PC-9 (cell line): ENCODE data around the gene RBFOX2. TPM values are rescaled to one million over a fixed set of nuclear protein-coding genes. Genes with fewer than 3 reads are reported as not detected.
A peak's percentile ranks its signal among the peaks of the same experiment; 100 is the strongest.

ENCODE experiments used
- BruUV-seq: library from RNA; stranded (reverse); fragments of 400-500 nt; replicated peaks from 2 replicates; lab custom pipeline; 2021; lab: Mats Ljungman, UMichigan
- CTCF ChIA-PET: fragments of 300-600 bp; sonication (Branson Sonifier 250); formaldehyde crosslinking; loops from one replicate; lab custom pipeline; 2022; ENCODE audit warnings: antibody characterized with exemption; lab: Charles Lee
- POLR2A ChIA-PET: fragments of 300-600 bp; sonication (Branson Sonifier 250); formaldehyde crosslinking; loops from one replicate; lab custom pipeline; 2022; ENCODE audit warnings: antibody characterized with exemption; ENCODE audit not compliant: unreplicated experiment; lab: Charles Lee
- DNase-seq, 2 experiments: peaks; one replicate each; pipeline versions ENCODE4 v3.0.0 to v3.0.0-alpha.2; 2015 to 2022; ENCODE audit warnings: mixed read lengths in 1 of 2
- H2AFZ ChIP-seq: fragments of 200-600 bp; sonication (generic); 2 replicates; pipeline ENCODE4 v1.8.1; 2017; ENCODE audit warnings: antibody characterized with exemption
- H3F3A ChIP-seq: fragments of 200-600 bp; sonication (generic); 2 replicates; pipeline ENCODE4 v1.8.1; 2017; ENCODE audit warnings: antibody characterized with exemption, mild to moderate bottlenecking, low read depth; ENCODE audit not compliant: insufficient read depth
- H3K27ac ChIP-seq: fragments of 200-600 bp; sonication (generic); 2 replicates; pipeline ENCODE4 v1.6.1; 2016; ENCODE audit warnings: mixed run types
- H3K27me3 ChIP-seq: fragments of 200-600 bp; sonication (generic); 2 replicates; pipeline ENCODE4 v1.6.1; 2016; ENCODE audit warnings: low read depth, mixed run types; ENCODE audit not compliant: insufficient read depth
- H3K36me3 ChIP-seq: fragments of 200-600 bp; sonication (generic); 2 replicates; pipeline ENCODE4 v1.6.1; 2016; ENCODE audit warnings: low read depth, mixed run types
- H3K4me1 ChIP-seq: fragments of 200-600 bp; sonication (generic); replicated peaks from 2 replicates; pipeline ENCODE4 v1.6.1; 2016; ENCODE audit warnings: mixed run types; ENCODE audit not compliant: insufficient read depth
- H3K4me2 ChIP-seq: fragments of 200-600 bp; sonication (generic); 2 replicates; pipeline ENCODE4 v1.6.1; 2017; ENCODE audit warnings: mixed run types
- H3K4me3 ChIP-seq: fragments of 200-600 bp; sonication (generic); 2 replicates; pipeline ENCODE4 v1.6.1; 2016; ENCODE audit warnings: mixed run types
- H3K79me2 ChIP-seq: fragments of 200-600 bp; sonication (generic); 2 replicates; pipeline ENCODE4 v1.6.1; 2017; ENCODE audit warnings: low read depth, mixed run types
- H3K9me2 ChIP-seq: fragments of 200-600 bp; sonication (generic); 2 replicates; pipeline ENCODE4 v1.8.1; 2017; ENCODE audit warnings: mild to moderate bottlenecking; ENCODE audit not compliant: insufficient read depth
- H3K9me3 ChIP-seq: fragments of 200-600 bp; sonication (generic); 2 replicates; pipeline ENCODE4 v1.8.1; 2016; ENCODE audit warnings: low read depth; ENCODE audit not compliant: insufficient read depth
- H4K20me1 ChIP-seq: fragments of 200-600 bp; sonication (generic); 2 replicates; pipeline ENCODE4 v1.8.1; 2017; ENCODE audit not compliant: insufficient read depth
- EZH2 ChIP-seq: fragments of 200-600 bp; sonication (generic); IDR thresholded peaks from 2 replicates; pipeline ENCODE4 v1.8.0; 2017; ENCODE audit warnings: antibody characterized with exemption, low read depth
- intact Hi-C: fragments of 100-400 bp; cut with micrococcal nuclease; formaldehyde crosslinking; loops from one replicate; pipeline ENCODE4 v1.10.0; 2022; ENCODE audit not compliant: unreplicated experiment
- total RNA-seq: library from RNA; stranded (reverse); gene quantifications from 2 replicates; pipeline ENCODE4 v1.2.3, GENCODE V29; 2021
- TF ChIP-seq, protein P1 (sequence below): fragments of 200-600 bp; sonication (generic); conservative IDR thresholded peaks from 2 replicates; pipeline ENCODE4 v1.6.1; 2017; ENCODE audit warnings: mixed run types, antibody characterized with exemption, mild to moderate bottlenecking, moderate library complexity

Gene RBFOX2
- total RNA-seq, 1 experiment from 2014 or later = 109 TPM

DNA sequence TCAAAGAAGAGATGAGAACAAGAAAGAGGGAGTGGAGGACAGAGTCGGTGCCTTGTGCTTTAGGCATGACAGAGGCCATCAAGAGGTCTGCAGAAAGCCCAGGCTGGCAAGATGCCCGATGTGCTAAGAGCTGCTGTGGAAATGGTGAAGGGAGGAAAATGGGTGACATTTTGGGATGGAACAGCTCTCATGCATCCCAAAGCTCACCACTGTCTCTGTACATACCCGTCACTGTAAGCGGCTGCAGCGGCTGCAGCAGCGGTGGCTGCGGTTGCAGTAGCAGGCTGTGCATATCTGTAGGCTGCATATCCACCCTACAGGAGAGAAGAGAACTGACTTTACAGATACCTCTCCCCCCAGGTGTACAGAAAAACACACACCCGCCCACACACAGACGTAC lies 282.4 kb downstream of the RBFOX2 start:
- intact Hi-C loops = no loop called here
- no peaks in the 10 kb centered on the region for H3K27me3 ChIP-seq
- BruUV-seq = no TSS peak
- H3F3A ChIP-seq = peaks cover 30% of the 10 kb centered on the region; the same call in 1 of the 2 replicates
- TF ChIP-seq, protein P1, sequence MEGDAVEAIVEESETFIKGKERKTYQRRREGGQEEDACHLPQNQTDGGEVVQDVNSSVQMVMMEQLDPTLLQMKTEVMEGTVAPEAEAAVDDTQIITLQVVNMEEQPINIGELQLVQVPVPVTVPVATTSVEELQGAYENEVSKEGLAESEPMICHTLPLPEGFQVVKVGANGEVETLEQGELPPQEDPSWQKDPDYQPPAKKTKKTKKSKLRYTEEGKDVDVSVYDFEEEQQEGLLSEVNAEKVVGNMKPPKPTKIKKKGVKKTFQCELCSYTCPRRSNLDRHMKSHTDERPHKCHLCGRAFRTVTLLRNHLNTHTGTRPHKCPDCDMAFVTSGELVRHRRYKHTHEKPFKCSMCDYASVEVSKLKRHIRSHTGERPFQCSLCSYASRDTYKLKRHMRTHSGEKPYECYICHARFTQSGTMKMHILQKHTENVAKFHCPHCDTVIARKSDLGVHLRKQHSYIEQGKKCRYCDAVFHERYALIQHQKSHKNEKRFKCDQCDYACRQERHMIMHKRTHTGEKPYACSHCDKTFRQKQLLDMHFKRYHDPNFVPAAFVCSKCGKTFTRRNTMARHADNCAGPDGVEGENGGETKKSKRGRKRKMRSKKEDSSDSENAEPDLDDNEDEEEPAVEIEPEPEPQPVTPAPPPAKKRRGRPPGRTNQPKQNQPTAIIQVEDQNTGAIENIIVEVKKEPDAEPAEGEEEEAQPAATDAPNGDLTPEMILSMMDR = no peak
- no peak for TF ChIP-seq EZH2
- no peaks in the 10 kb centered on the region for H3K79me2 ChIP-seq
- ChIA-PET CTCF (no interaction called here), POLR2A (no interaction called here)
- H3K4me3 ChIP-seq = no peak overlapping the region
- H2AFZ ChIP-seq = no peak overlapping the region
- H3K9me2 ChIP-seq = no peaks in the 10 kb centered on the region
- no peaks in the 10 kb centered on the region for H4K20me1 ChIP-seq
- no peak for DNase-seq
- H3K9me3 ChIP-seq = no peaks in the 10 kb centered on the region
- H3K27ac ChIP-seq = no peak overlapping the region
- peaks cover 20% of the 10 kb centered on the region for H3K4me1 ChIP-seq
- H3K4me2 ChIP-seq = no peak overlapping the region
- H3K36me3 ChIP-seq = peaks cover 39% of the 10 kb centered on the region

DNA sequence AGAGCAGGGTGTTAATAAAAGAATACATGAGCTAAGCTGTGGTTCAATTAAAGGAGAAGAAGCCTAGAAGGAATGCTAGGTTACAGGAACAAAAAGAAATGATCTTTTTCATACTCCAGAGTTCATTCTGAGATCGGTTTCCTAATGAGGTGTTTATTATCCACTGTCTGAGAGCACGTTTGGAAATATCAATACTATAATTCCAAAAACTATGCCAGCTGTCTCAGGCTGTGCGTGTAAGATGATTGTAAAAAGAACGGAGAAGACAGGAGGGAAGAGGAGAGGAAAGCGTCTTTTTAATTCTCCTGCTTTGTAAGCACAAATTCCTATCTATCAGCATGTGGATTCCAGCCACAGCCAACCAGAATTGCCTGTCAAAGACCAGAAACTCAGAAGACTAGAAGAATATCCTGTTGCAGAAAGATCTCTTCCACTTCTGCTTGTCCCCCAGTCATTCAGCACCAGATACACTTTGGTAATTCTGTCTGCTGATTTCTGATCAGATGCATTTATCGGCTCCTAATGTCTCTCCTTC lies 285.2 kb downstream of the RBFOX2 start:
- H3K9me3 ChIP-seq = no peaks in the 10 kb centered on the region
- no peak overlapping the region for H3K4me3 ChIP-seq
- H3K36me3 ChIP-seq = peaks cover 37% of the 10 kb centered on the region
- H2AFZ ChIP-seq = no peak overlapping the region
- no peak overlapping the region for H3K4me2 ChIP-seq
- H3K9me2 ChIP-seq = no peaks in the 10 kb centered on the region
- DNase-seq = no peak
- intact Hi-C loops = no loop called here
- peaks cover 36% of the 10 kb centered on the region; the same call in 1 of the 2 replicates for H3F3A ChIP-seq
- peak overlapping the region; percentile 24; the same call in 1 of the 2 replicates for H3K27ac ChIP-seq
- BruUV-seq = no TSS peak
- CTCF ChIA-PET = interaction anchor here (0.9 kb wide), 1 partner anchor 116 kb away, joined by 3 read pairs; no protein-coding TSS in a partner anchor
- H4K20me1 ChIP-seq = no peaks in the 10 kb centered on the region
- no peaks in the 10 kb centered on the region for H3K79me2 ChIP-seq
- H3K27me3 ChIP-seq = no peaks in the 10 kb centered on the region
- H3K4me1 ChIP-seq = peaks cover 20% of the 10 kb centered on the region
- TF ChIP-seq, protein P1 = no peak
- TF ChIP-seq EZH2 = no peak
- POLR2A ChIA-PET = no interaction called here

DNA sequence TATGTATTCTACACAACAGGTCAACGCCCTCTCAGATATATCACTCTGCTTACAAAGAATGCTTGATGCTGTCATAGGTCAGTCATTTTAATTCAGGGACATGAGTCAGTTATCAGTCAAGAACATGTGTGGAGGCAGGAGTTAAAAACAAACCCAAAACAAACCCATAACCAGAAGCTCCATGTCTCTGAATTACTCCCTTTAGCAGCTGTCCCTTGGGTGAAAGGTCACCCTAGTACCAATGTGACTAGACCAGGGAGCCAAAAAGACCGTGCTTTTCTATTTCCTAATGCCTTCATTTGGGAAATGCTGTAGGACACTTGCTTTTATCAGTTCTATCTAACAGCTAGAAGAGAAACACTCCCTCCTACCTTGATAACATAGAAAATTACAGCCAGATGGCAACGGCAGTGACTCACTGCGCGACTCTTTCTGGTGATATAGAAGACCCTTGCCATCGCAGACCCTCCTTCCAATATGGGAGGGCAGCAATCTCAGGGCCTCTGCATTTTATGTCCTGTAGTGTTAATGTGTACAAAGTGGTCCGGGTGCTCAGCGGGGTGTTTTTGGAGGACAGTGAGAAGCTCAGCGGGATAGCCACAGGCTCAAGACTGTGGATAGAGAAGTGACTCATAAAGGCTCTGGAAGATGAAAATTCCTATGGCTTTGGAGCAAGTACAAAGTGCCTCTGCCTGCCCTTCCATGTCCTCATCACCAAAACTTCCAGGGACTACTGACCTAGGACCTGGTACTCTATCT lies 286.1 kb downstream of the RBFOX2 start:
- ChIA-PET CTCF (interaction anchor here (0.9 kb wide), 1 partner anchor 115 kb away, joined by 3 read pairs; no protein-coding TSS in a partner anchor), POLR2A (interaction anchor here (0.5 to 1.2 kb wide), 4 partner anchors 35 to 1209 kb away, joined by 3 to 10 read pairs (median 5); no protein-coding TSS in a partner anchor)
- H4K20me1 ChIP-seq = no peaks in the 10 kb centered on the region
- H3K9me3 ChIP-seq = no peaks in the 10 kb centered on the region
- H3K9me2 ChIP-seq = no peaks in the 10 kb centered on the region
- no peak overlapping the region for H2AFZ ChIP-seq
- H3K36me3 ChIP-seq = peaks cover 37% of the 10 kb centered on the region
- intact Hi-C loops = loop anchor here (1.0 kb wide), 1 partner anchor 115 kb away; no protein-coding TSS in a partner anchor
- peak overlapping the region; percentile 56 for H3K27ac ChIP-seq
- 0 out of 2 replicates have a peak overlapping the region, but pooled peaks have one; percentile 15 for H3K4me2 ChIP-seq
- no peak for TF ChIP-seq EZH2
- TF ChIP-seq, protein P1 = no peak
- no peak overlapping the region for H3K4me3 ChIP-seq
- H3K79me2 ChIP-seq = no peaks in the 10 kb centered on the region
- DNase-seq = peak; percentile 27 to 76
- H3K27me3 ChIP-seq = no peaks in the 10 kb centered on the region
- peaks cover 20% of the 10 kb centered on the region for H3K4me1 ChIP-seq
- BruUV-seq = no TSS peak
- peaks cover 35% of the 10 kb centered on the region; the same call in 1 of the 2 replicates for H3F3A ChIP-seq
